ENCODE data around the gene MTARC1.

DNA sequence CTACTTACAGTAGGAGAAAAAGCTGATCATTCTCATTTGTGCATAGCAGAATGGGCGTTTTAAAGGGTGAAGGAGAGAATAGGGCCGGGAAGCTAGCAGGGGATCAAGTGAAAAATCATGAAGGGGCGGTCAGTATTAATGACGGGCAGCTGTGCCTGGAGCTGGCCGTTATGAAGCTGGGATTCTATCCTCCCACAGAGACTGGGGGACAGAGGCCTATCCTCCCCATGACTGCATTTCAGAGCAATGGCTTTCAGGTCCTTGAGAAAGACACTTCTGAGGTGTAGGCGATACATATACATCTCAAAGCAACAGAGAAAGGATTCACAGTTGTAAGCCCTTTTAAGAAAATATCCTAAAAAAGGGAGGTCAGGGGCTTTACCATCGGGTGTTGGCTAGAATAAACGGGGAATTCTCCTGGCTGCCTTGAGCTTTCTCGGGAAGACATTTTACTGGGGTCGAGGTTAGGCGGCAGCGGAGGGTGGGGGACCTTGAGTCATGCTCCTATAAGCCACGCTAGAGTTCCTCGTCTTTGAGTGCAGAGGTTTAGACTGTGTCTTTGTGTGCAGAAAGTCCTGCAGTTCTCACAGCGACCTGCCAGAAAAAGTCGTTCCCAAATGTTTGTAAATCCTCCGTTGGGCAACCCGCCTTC, 39.1 kb upstream of the MTARC1 start:
- TF ChIP-seq EZH2 (IDR thresholded peaks at IDR 0.05): no peak
- no peak for TF ChIP-seq POLR2AphosphoS5 (IDR thresholded peaks at IDR 0.05; ENCODE audit: borderline replicate concordance, low read depth, low read length)
- TF ChIP-seq FOXP2 (optimal IDR thresholded peaks at IDR 0.05; ENCODE audit: control extremely low read depth, extremely low read length, insufficient read depth): no peak

Data from SK-N-MC (cell line).